ENCODE results near the gene KRT31. TPM values are rescaled to one million over a fixed set of nuclear protein-coding genes. Genes with fewer than 3 reads are reported as not detected.

KRT31 gene
- total and polyA plus RNA-seq, 2 of the 8 experiments (the other 6 are each of a cell fraction or from before 2014, with no cell fraction given), result not detected

GRCh38 chr17:41395611-41396010 lies 1.8 kb downstream of the KRT31 start:
- H3K27me3 ChIP-seq (replicated peaks in 1 of 4; ENCODE audit: control insufficient read depth in 3 of 4, extremely low read depth in 1 of 4, insufficient read depth in 3 of 4, low read length in 3 of 4), result no peaks in the 10 kb centered on the region; a peak in 1 of 7 replicates
- H3K9ac ChIP-seq (replicated peaks in 1 of 4; ENCODE audit: extremely low read depth in 1 of 4, low read depth in 3 of 4, low read length in 3 of 4), result no peak overlapping the region
- no peak overlapping the region for H3K4me2 ChIP-seq (ENCODE audit: insufficient read depth in 1 of 2, low read depth in 2 of 2, low read length in 2 of 2)
- CTCF ChIA-PET (ENCODE audit: partially characterized antibody), result interaction anchor here (0.7 to 1.6 kb wide), 3 partner anchors 22 to 548 kb away, joined by 3 to 4 read pairs (median 4); no protein-coding TSS in a partner anchor
- no peak for DNase-seq (ENCODE audit: low read depth in 1 of 2, low spot score in 2 of 2)
- no peaks in the 10 kb centered on the region for H4K20me1 ChIP-seq (replicated peaks in 1 of 2; ENCODE audit: control insufficient read depth in 1 of 2, insufficient read depth in 2 of 2, low read length in 2 of 2)
- no peak overlapping the region for H2BK12ac ChIP-seq (ENCODE audit: low read depth, low read length)
- no peaks in the 10 kb centered on the region for H3K79me2 ChIP-seq (ENCODE audit: control insufficient read depth in 1 of 2, insufficient read depth in 2 of 2, low read length in 2 of 2)
- H4K5ac ChIP-seq (ENCODE audit: insufficient read length, low read depth, low read length), result no peak overlapping the region
- no peak overlapping the region for H3K23ac ChIP-seq (ENCODE audit: insufficient read length)
- H4K8ac ChIP-seq (ENCODE audit: extremely low read depth, insufficient read depth, low read length), result no peak overlapping the region
- H3K36me3 ChIP-seq (ENCODE audit: control insufficient read depth in 2 of 4, insufficient read depth in 4 of 4, low read length in 3 of 4), result no peaks in the 10 kb centered on the region
- FAIRE-seq, result no peak
- WGBS, 2 experiments (ENCODE audit: extremely low coverage in 1 of 2, insufficient coverage in 1 of 2, insufficient read length in 1 of 2, insufficient replicate concordance in 2 of 2, low coverage in 1 of 2, low lambda C conversion rate in 2 of 2, missing lambda C conversion rate in 1 of 2), result 83% methylated on average over 1 of the region's 1 CpG; no CpG with 5 or more reads in 1 of the 2 experiments
- no peaks in the 10 kb centered on the region for H3K23me2 ChIP-seq (ENCODE audit: low read depth, low read length)
- no peak overlapping the region for H2BK20ac ChIP-seq (ENCODE audit: low read length)
- H3K4ac ChIP-seq (replicated peaks; ENCODE audit: insufficient read length, low read depth, low read length), result no peak overlapping the region
- no peak overlapping the region for H3K56ac ChIP-seq (replicated peaks; ENCODE audit: insufficient read length, low read depth, low read length)
- H3K79me1 ChIP-seq (ENCODE audit: low read depth, low read length), result no peaks in the 10 kb centered on the region
- H3K9me3 ChIP-seq (ENCODE audit: insufficient read depth in 2 of 2, low read depth in 1 of 2, low read length in 1 of 2), result no peaks in the 10 kb centered on the region
- POLR2A ChIA-PET (ENCODE audit: partially characterized antibody), result no interaction called here
- H3K4me1 ChIP-seq (replicated peaks in 1 of 4; ENCODE audit: control insufficient read depth in 3 of 4, insufficient read depth in 4 of 4, low read length in 3 of 4), result no peaks in the 10 kb centered on the region
- H4K91ac ChIP-seq (replicated peaks; ENCODE audit: insufficient read length, low read length), result no peak overlapping the region
- H2BK15ac ChIP-seq (ENCODE audit: low read length), result no peak overlapping the region
- no peak overlapping the region for H2AK5ac ChIP-seq (ENCODE audit: low read depth, low read length)
- H3K14ac ChIP-seq (ENCODE audit: insufficient read length), result no peak overlapping the region
- no peak overlapping the region for H2BK5ac ChIP-seq (ENCODE audit: low read depth, low read length)
- no peak overlapping the region for H3K4me3 ChIP-seq (ENCODE audit: extremely low read depth in 1 of 4, insufficient read depth in 2 of 4, low read depth in 3 of 4, low read length in 4 of 4)
- no peak overlapping the region for H2AFZ ChIP-seq (ENCODE audit: low read length)
- no peak overlapping the region for H2BK120ac ChIP-seq (replicated peaks; ENCODE audit: low read depth, low read length)
- no peak overlapping the region for H3K18ac ChIP-seq (ENCODE audit: extremely low read depth, low read length)
- H3K27ac ChIP-seq (ENCODE audit: low read depth, low read length), result no peak overlapping the region
- no peak for TF ChIP-seq CHD2 (IDR thresholded peaks at IDR 0.05; ENCODE audit: low read length)
- TF ChIP-seq CTBP2 (IDR thresholded peaks at IDR 0.05; ENCODE audit: borderline replicate concordance, insufficient read depth, insufficient read length, low read length), result no peak
- no peak for TF ChIP-seq YY1 (IDR thresholded peaks at IDR 0.05; ENCODE audit: low read depth, low read length)
- TF ChIP-seq CBX8 (IDR thresholded peaks at IDR 0.05; ENCODE audit: borderline replicate concordance, low read depth, low read length), result no peak
- TF ChIP-seq SP2 (IDR thresholded peaks at IDR 0.05; ENCODE audit: low read length), result no peak
- no peak for TF ChIP-seq BCL11A (IDR thresholded peaks at IDR 0.05; ENCODE audit: low read depth in 2 of 2, low read length in 2 of 2)
- no peak for TF ChIP-seq SAP30 (IDR thresholded peaks at IDR 0.05; ENCODE audit: insufficient read depth, insufficient replicate concordance, low read length)
